Astrocyte of the spinal cord (primary cell): ENCODE measurements around the gene GLIS2.

Experiments
- DNase-seq: peaks from one replicate; pipeline ENCODE4 v3.0.0; 2011; ENCODE audit warnings: low read depth, low spot score
- H3K4me3 ChIP-seq: 2 replicates; pipeline ENCODE4 v1.5.1; 2011; ENCODE audit warnings: low read depth, mild to moderate bottlenecking, low read length, moderate library complexity
- CTCF ChIP-seq: IDR thresholded peaks from 2 replicates; pipeline ENCODE4 v1.5.1; 2012; ENCODE audit warnings: low read depth, mild to moderate bottlenecking, low read length, inconsistent platforms
- in situ Hi-C: cut with HindIII; loops from 2 replicates; pipeline ENCODE4 v1.10.0; 2017; ENCODE audit warnings: low sequenced_read_pairs

The GLIS2 gene

GRCh38 chr16:4314532-4315185 is 1.2 kb upstream of the GLIS2 start:
- H3K4me3 ChIP-seq, result peak overlapping the region; percentile 45
- no peak for TF ChIP-seq CTCF
- in situ Hi-C loops, result no loop called here
- peak; percentile 55 for DNase-seq

GRCh38 chr16:4316108-4316863 is 419 bp downstream of the GLIS2 start:
- in situ Hi-C loops, result no loop called here
- peak overlapping the region; percentile 79 for H3K4me3 ChIP-seq
- TF ChIP-seq CTCF, result no peak
- peak; percentile 26 for DNase-seq

GRCh38 chr16:4316864-4317531 is 1.1 kb downstream of the GLIS2 start:
- in situ Hi-C loops, result no loop called here
- peak; percentile 39 for DNase-seq
- H3K4me3 ChIP-seq, result peak overlapping the region; percentile 79

GRCh38 chr16:4317532-4318450 is 1.9 kb downstream of the GLIS2 start:
- in situ Hi-C loops, result no loop called here
- DNase-seq, result peak; percentile 53
- peak overlapping the region; percentile 79 for H3K4me3 ChIP-seq
- TF ChIP-seq CTCF, result no peak

More at GRCh38 chr16:4316864-4317531, 1.1 kb downstream of the GLIS2 start:
- TF ChIP-seq CTCF, result no peak

- H3K4me3 ChIP-seq, result peak overlapping the region; percentile 0
- TF ChIP-seq CTCF, result no peak
These were observed 2.6 kb downstream of the GLIS2 start for GRCh38 chr16:4318451-4318910.

GRCh38 chr16:4318967-4319366 is 3.1 kb downstream of the GLIS2 start:
- H3K4me3 ChIP-seq, result no peak overlapping the region
- no peak for TF ChIP-seq CTCF
- in situ Hi-C loops, result no loop called here
- DNase-seq, result no peak

More at GRCh38 chr16:4318451-4318910, 2.6 kb downstream of the GLIS2 start:
- in situ Hi-C loops, result no loop called here
- no peak for DNase-seq
